Stimulated activated naive CD8-positive, alpha-beta T cell treated with anti-CD3 and anti-CD28 coated beads, Interleukin-15, amount 100 ng/mL, for 72 hours (primary cell): ENCODE measurements around the gene IFIT3.
A peak's percentile ranks its signal among the peaks of the same experiment; 100 is the strongest.

ENCODE experiments used
- ATAC-seq: fragments of 150-1000 bp; cut with Tn5 transposase; 2 replicates; pipeline ENCODE4 v1.10.0; 2021; ENCODE audit warnings: mild to moderate bottlenecking, moderate library complexity
- DNase-seq, 2 donors: peaks; one replicate each; pipeline ENCODE4 v3.0.0; 2021 to 2022
- H3K27ac Mint-ChIP-seq, 2 donors: one replicate each; pipeline ENCODE4 v1.8.0; 2022; ENCODE audit warnings: mild to moderate bottlenecking in 2 of 2, mixed read lengths in 2 of 2, moderate library complexity in 2 of 2
- H3K27me3 Mint-ChIP-seq: one replicate; pipeline ENCODE4 v1.8.0; 2022; ENCODE audit warnings: mixed read lengths
- H3K4me1 Mint-ChIP-seq: one replicate; pipeline ENCODE4 v1.8.0; 2022; ENCODE audit warnings: mild to moderate bottlenecking, mixed read lengths
- H3K4me3 Mint-ChIP-seq, 2 donors: one replicate each; pipeline ENCODE4 v1.8.0; 2022; ENCODE audit warnings: mild to moderate bottlenecking in 2 of 2, mixed read lengths in 2 of 2, moderate library complexity in 1 of 2
- H3K9me3 Mint-ChIP-seq, 2 donors: one replicate each; pipeline ENCODE4 v1.8.0; 2022; ENCODE audit warnings: mixed read lengths in 2 of 2

IFIT3 gene

DNA sequence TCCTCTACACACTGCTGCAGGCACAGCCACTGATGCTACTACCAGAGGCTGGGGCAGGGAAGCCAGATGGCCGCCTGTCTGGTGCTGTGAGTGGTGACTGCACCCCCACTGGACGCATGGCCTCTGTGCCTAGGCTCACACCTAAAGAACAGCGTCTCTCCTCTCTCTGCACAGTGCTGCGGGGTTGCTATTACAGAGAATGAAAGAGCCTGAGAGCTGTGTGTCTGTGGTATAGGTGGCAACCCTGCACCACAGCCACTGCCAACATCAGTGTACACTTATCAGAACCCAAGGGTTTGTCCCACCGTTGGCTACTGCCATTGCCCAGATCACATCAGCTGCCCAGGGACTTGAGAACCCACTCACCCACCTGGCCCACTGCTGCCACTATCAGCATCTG, 30.0 kb upstream of the IFIT3 start:
- Mint-ChIP-seq H3K27ac (peak overlapping the region in 1 of 2 donors; percentile 44), H3K9me3 (peaks cover 0 to 16% of the 10 kb centered on the region in 2 donors), H3K27me3 (no peaks in the 10 kb centered on the region), H3K4me3 (no peak overlapping the region), H3K4me1 (peaks cover 56% of the 10 kb centered on the region)
- DNase-seq (no peak), ATAC-seq (no peak)

GRCh38 chr10:89299031-89299430, 28.8 kb upstream of the IFIT3 start:
- Mint-ChIP-seq H3K4me1 (peaks cover 62% of the 10 kb centered on the region), H3K27ac (no peak overlapping the region), H3K9me3 (peaks cover 4 to 16% of the 10 kb centered on the region in 2 donors), H3K27me3 (no peaks in the 10 kb centered on the region), H3K4me3 (no peak overlapping the region)
- ATAC-seq, result no peak
- no peak for DNase-seq

DNA sequence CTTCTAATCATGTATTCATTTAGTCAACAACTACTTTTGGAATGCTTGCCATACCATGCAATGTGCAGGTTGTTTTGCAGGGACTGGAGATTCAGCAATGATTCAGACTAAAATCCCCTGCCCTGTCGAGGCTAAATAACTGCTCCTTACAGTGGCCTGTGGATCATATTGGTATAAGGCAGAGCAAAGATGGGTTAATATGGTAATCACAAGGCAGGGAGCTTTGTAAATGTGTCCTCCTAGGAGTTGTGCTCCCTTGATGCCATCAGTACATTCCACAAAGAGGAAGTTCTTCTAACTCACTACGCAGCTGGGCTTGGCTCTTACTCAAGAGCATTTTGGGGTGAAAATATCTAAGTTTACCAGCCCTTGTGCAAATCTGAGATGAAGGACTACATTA, 26.6 kb upstream of the IFIT3 start:
- peaks cover 9 to 20% of the 10 kb centered on the region in 2 donors for H3K9me3 Mint-ChIP-seq
- peak overlapping the region; percentile 91 to 96 for H3K27ac Mint-ChIP-seq
- no peaks in the 10 kb centered on the region for H3K27me3 Mint-ChIP-seq
- peak overlapping the region; percentile 78 to 82 for H3K4me3 Mint-ChIP-seq
- peak; percentile 59 for ATAC-seq
- DNase-seq, result no peak
- peaks cover 44% of the 10 kb centered on the region for H3K4me1 Mint-ChIP-seq

GRCh38 chr10:89301721-89302445, 25.9 kb upstream of the IFIT3 start, which contains the start of gene IFIT2:
IFIT2 (plus strand) TSS chr10:89302046; CDS start chr10:89302124, 78 bp downstream.
- ATAC-seq (peak; percentile 66), DNase-seq (peak in 1 of 2 donors; percentile 21)
- peak within 1 kb of the TSS; percentile 91 to 96 for H3K27ac Mint-ChIP-seq
- peaks cover 15 to 27% of the 10 kb centered on the region in 2 donors for H3K9me3 Mint-ChIP-seq
- peak within 1 kb of the TSS; percentile 78 to 82 for H3K4me3 Mint-ChIP-seq
- peaks cover 37% of the 10 kb centered on the region for H3K4me1 Mint-ChIP-seq
- no peaks in the 10 kb centered on the region for H3K27me3 Mint-ChIP-seq

GRCh38 chr10:89302625-89303024, 25.2 kb upstream of the IFIT3 start:
- peaks cover 36% of the 10 kb centered on the region for H3K4me1 Mint-ChIP-seq
- H3K27ac Mint-ChIP-seq, result peak overlapping the region in 1 of 2 donors; percentile 96
- H3K4me3 Mint-ChIP-seq, result peak overlapping the region; percentile 78 to 82
- no peaks in the 10 kb centered on the region for H3K27me3 Mint-ChIP-seq
- peaks cover 20 to 32% of the 10 kb centered on the region in 2 donors for H3K9me3 Mint-ChIP-seq
- ATAC-seq (no peak), DNase-seq (no peak)

GRCh38 chr10:89303161-89303560, 24.6 kb upstream of the IFIT3 start:
- no peaks in the 10 kb centered on the region for H3K27me3 Mint-ChIP-seq

DNA sequence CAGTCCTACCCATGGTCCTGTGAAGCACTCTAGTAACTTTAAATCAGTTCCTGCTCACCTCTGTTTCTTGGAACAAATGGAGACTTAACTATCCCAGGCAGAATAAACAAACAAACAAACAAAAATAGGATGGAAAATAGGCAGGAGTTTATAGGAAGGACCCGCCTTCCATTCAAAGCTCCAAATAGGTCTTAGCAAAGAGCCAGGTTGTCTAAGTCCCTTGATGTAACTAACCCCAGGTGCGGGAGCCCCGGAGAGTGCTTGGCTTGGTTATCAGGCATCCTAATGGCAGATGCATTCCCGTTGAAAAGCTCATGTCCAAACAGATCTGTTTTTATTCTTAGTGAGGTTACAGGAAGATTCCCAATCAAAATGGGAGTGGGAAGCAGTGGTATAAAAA, 23.8 kb upstream of the IFIT3 start:
- no peaks in the 10 kb centered on the region for H3K27me3 Mint-ChIP-seq
- DNase-seq, result no peak
- peaks cover 36% of the 10 kb centered on the region for H3K4me1 Mint-ChIP-seq
- ATAC-seq, result no peak
- peak overlapping the region in 1 of 2 donors; percentile 53 for H3K4me3 Mint-ChIP-seq
- peak overlapping the region in 1 of 2 donors; percentile 77 for H3K27ac Mint-ChIP-seq
- peaks cover 24 to 29% of the 10 kb centered on the region in 2 donors for H3K9me3 Mint-ChIP-seq

More at GRCh38 chr10:89303161-89303560, 24.6 kb upstream of the IFIT3 start:
- peaks cover 36% of the 10 kb centered on the region for H3K4me1 Mint-ChIP-seq
- no peak overlapping the region for H3K27ac Mint-ChIP-seq
- H3K4me3 Mint-ChIP-seq, result peak overlapping the region; percentile 13 to 82
- DNase-seq, result no peak
- ATAC-seq, result no peak
- peaks cover 25 to 27% of the 10 kb centered on the region in 2 donors for H3K9me3 Mint-ChIP-seq

GRCh38 chr10:89304446-89304845, 23.4 kb upstream of the IFIT3 start:
- Mint-ChIP-seq H3K27me3 (no peaks in the 10 kb centered on the region), H3K9me3 (peaks cover 24 to 33% of the 10 kb centered on the region in 2 donors), H3K27ac (no peak overlapping the region), H3K4me1 (peaks cover 36% of the 10 kb centered on the region), H3K4me3 (no peak overlapping the region)
- no peak for DNase-seq
- no peak for ATAC-seq

- Mint-ChIP-seq H3K4me3 (no peak overlapping the region), H3K27me3 (no peaks in the 10 kb centered on the region), H3K4me1 (peaks cover 36% of the 10 kb centered on the region), H3K27ac (no peak overlapping the region), H3K9me3 (peaks cover 27 to 33% of the 10 kb centered on the region in 2 donors)
- DNase-seq, result no peak
- no peak for ATAC-seq
These were observed 22.9 kb upstream of the IFIT3 start for GRCh38 chr10:89304925-89305324.

DNA sequence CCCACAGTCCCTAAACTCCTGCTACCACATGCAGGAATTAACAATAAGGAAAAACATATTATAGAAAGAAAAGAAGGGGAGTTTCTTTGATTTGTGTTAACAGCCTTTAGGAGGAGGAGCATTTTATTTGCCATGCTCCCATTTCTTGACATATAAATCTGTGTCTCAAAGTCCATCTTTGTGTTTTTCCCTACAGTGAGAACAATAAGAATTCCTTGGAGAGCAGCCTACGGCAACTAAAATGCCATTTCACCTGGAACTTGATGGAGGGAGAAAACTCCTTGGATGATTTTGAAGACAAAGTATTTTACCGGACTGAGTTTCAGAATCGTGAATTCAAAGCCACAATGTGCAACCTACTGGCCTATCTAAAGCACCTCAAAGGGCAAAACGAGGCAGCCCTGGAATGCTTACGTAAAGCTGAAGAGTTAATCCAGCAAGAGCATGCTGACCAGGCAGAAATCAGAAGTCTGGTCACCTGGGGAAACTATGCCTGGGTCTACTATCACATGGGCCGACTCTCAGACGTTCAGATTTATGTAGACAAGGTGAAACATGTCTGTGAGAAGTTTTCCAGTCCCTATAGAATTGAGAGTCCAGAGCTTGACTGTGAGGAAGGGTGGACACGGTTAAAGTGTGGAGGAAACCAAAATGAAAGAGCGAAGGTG, 21.9 kb upstream of the IFIT3 start:
- ATAC-seq, result no peak
- H3K4me1 Mint-ChIP-seq, result peaks cover 33% of the 10 kb centered on the region
- no peak for DNase-seq
- peaks cover 29 to 33% of the 10 kb centered on the region in 2 donors for H3K9me3 Mint-ChIP-seq
- no peak overlapping the region for H3K27ac Mint-ChIP-seq
- H3K4me3 Mint-ChIP-seq, result no peak overlapping the region
- H3K27me3 Mint-ChIP-seq, result no peaks in the 10 kb centered on the region

- Mint-ChIP-seq H3K4me3 (no peak overlapping the region), H3K27ac (no peak overlapping the region), H3K27me3 (no peaks in the 10 kb centered on the region), H3K4me1 (peaks cover 25% of the 10 kb centered on the region), H3K9me3 (peaks cover 29 to 33% of the 10 kb centered on the region in 2 donors)
- no peak for ATAC-seq
- DNase-seq, result no peak
These were observed 21.1 kb upstream of the IFIT3 start for GRCh38 chr10:89306434-89307268.

DNA sequence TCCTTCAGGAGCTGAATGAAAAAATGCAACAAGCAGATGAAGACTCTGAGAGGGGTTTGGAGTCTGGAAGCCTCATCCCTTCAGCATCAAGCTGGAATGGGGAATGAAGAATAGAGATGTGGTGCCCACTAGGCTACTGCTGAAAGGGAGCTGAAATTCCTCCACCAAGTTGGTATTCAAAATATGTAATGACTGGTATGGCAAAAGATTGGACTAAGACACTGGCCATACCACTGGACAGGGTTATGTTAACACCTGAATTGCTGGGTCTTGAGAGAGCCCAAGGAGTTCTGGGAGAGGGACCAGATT, 20.6 kb upstream of the IFIT3 start:
- no peak overlapping the region for H3K27ac Mint-ChIP-seq
- ATAC-seq (no peak), DNase-seq (no peak)
- H3K4me3 Mint-ChIP-seq, result no peak overlapping the region
- no peaks in the 10 kb centered on the region for H3K27me3 Mint-ChIP-seq
- peaks cover 20% of the 10 kb centered on the region for H3K4me1 Mint-ChIP-seq
- H3K9me3 Mint-ChIP-seq, result peaks cover 29 to 33% of the 10 kb centered on the region in 2 donors

DNA sequence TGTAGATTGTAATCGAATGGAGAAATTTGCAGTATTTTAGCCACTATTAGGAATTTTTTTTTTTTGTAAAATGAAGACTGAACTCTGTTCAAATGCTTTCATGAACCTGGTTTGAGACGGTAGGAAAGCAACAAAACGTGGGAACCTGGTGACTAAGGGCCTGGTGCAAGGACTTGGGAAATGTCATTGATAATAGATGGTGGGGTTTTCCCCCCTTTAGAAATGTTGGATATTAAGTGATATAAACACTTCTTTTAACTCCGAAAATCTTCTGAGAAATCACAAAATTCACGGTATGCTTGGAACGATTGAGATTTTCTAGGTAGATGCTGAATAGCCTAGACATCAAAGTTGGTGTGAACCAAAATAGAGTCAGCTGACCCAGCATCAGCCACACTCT, 19.5 kb upstream of the IFIT3 start:
- Mint-ChIP-seq H3K4me3 (no peak overlapping the region), H3K9me3 (peaks cover 29 to 33% of the 10 kb centered on the region in 2 donors), H3K27ac (no peak overlapping the region), H3K4me1 (peaks cover 10% of the 10 kb centered on the region), H3K27me3 (no peaks in the 10 kb centered on the region)
- no peak for ATAC-seq
- no peak for DNase-seq

DNA sequence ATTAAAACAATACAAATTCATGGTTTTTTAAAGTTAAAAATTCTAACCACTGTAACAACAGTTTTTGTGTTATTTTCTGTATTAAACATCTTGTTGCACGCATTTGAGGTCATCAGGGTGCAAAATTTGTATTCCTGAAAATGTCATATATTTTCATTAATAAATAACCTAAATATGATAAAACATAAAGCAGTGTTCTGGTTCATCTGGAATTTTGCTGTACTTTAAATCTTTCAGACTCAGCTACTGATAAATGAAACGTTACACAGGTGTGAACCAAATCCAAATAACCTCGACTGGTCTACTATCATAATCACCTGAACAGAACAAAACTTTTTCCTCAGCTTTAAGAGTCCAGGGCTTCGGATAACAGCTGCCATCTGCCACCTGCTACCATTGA, 19.1 kb upstream of the IFIT3 start:
- DNase-seq, result no peak
- H3K4me1 Mint-ChIP-seq, result peaks cover 5% of the 10 kb centered on the region

DNA sequence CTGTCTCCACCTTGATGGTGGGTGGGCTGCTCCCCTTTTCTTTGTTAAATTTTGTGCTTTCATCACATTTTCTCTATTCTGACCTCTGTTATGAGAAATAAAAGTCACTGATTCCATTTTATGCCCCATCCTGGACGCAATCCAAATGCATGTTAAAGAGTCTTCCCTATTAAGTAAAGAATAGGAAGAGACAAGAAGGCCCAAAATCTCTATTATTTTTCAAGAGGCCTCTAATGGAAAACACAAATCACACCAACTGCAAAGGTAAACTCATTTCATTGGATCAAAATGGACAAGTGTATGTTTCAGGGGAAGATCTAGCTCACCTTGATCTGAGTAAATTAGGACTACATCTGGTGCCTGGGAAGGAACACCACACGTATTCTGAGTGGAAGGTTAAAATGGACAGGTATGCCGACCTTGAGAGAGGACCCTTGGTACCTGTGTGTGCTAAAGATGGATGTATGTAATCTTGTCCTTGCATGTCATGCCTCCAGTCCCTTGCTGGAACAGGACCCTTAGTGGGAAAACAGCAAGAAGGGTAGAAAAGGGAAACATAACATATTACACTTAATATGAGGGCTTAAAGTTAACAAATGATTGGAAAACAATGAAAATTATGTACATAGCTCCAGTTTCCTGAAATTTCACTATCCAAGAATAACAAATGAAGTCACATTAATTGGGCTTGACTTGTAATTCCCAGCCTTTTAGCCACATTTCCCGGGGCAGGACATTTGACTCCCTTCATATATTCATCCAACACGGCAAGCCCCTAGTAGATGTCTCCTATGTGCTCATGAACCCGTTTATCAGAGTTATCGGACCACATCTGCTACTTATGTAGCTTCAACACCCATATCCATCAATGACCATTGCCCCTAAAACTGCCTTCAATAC, 18.4 kb upstream of the IFIT3 start:
- peaks cover 27 to 29% of the 10 kb centered on the region in 2 donors for H3K9me3 Mint-ChIP-seq
- DNase-seq (no peak), ATAC-seq (no peak)
- no peaks in the 10 kb centered on the region for H3K27me3 Mint-ChIP-seq
- H3K4me1 Mint-ChIP-seq, result no peaks in the 10 kb centered on the region
- no peak overlapping the region for H3K4me3 Mint-ChIP-seq
- H3K27ac Mint-ChIP-seq, result no peak overlapping the region

More for the DNA sequence above, 19.1 kb upstream of the IFIT3 start:
- Mint-ChIP-seq H3K27me3 (no peaks in the 10 kb centered on the region), H3K9me3 (peaks cover 29 to 32% of the 10 kb centered on the region in 2 donors), H3K27ac (no peak overlapping the region), H3K4me3 (no peak overlapping the region)
- ATAC-seq, result no peak
